Astrocyte of the cerebellum (primary cell): ENCODE results near the gene PVR.

ENCODE experiments used
- DNase-seq: peaks from one replicate; pipeline ENCODE4 v3.0.0-alpha.2; 2011; ENCODE audit warnings: low read depth
- H3K4me3 ChIP-seq: 2 replicates; pipeline ENCODE4 v1.5.1; 2011; ENCODE audit warnings: mild to moderate bottlenecking, low read depth, low read length, moderate library complexity
- in situ Hi-C: cut with HindIII; loops from 2 replicates; pipeline ENCODE4 v1.10.0; 2017; ENCODE audit warnings: low sequenced_read_pairs
- TF ChIP-seq, protein P1 (sequence below): IDR thresholded peaks from 2 replicates; pipeline ENCODE4 v1.5.1; 2012; ENCODE audit warnings: low read length, low read depth, moderate library complexity, mild to moderate bottlenecking; ENCODE audit errors: missing control alignments

The PVR gene

GRCh38 chr19:44644402-44645016, 799 bp downstream of the PVR start:
- TF ChIP-seq, protein P1, sequence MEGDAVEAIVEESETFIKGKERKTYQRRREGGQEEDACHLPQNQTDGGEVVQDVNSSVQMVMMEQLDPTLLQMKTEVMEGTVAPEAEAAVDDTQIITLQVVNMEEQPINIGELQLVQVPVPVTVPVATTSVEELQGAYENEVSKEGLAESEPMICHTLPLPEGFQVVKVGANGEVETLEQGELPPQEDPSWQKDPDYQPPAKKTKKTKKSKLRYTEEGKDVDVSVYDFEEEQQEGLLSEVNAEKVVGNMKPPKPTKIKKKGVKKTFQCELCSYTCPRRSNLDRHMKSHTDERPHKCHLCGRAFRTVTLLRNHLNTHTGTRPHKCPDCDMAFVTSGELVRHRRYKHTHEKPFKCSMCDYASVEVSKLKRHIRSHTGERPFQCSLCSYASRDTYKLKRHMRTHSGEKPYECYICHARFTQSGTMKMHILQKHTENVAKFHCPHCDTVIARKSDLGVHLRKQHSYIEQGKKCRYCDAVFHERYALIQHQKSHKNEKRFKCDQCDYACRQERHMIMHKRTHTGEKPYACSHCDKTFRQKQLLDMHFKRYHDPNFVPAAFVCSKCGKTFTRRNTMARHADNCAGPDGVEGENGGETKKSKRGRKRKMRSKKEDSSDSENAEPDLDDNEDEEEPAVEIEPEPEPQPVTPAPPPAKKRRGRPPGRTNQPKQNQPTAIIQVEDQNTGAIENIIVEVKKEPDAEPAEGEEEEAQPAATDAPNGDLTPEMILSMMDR = no peak
- H3K4me3 ChIP-seq = peak overlapping the region; percentile 83
- no peak for DNase-seq
- in situ Hi-C loops = no loop called here

- DNase-seq = no peak
- TF ChIP-seq, protein P1 = no peak
- in situ Hi-C loops = no loop called here
- H3K4me3 ChIP-seq = peak overlapping the region; percentile 20
Measured at GRCh38 chr19:44645407-44646048, 1.8 kb downstream of the PVR start.

- TF ChIP-seq, protein P1 = no peak
- DNase-seq = no peak
- in situ Hi-C loops = no loop called here
- no peak overlapping the region for H3K4me3 ChIP-seq
Measured at GRCh38 chr19:44646049-44646416, 2.3 kb downstream of the PVR start.

DNA sequence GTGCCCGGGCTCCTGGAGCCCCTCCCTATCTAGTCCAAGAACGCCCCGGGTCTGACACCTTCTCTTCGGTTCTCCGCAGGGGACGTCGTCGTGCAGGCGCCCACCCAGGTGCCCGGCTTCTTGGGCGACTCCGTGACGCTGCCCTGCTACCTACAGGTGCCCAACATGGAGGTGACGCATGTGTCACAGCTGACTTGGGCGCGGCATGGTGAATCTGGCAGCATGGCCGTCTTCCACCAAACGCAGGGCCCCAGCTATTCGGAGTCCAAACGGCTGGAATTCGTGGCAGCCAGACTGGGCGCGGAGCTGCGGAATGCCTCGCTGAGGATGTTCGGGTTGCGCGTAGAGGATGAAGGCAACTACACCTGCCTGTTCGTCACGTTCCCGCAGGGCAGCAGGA, 3.4 kb downstream of the PVR start:
- in situ Hi-C loops = no loop called here

GRCh38 chr19:44648631-44649251, 5.0 kb downstream of the PVR start:
- TF ChIP-seq, protein P1 = no peak
- in situ Hi-C loops = no loop called here
- H3K4me3 ChIP-seq = no peak overlapping the region
- no peak for DNase-seq

More for the DNA sequence above, 3.4 kb downstream of the PVR start:
- DNase-seq = no peak
- TF ChIP-seq, protein P1 = no peak
- no peak overlapping the region for H3K4me3 ChIP-seq

GRCh38 chr19:44649578-44650145, 6.0 kb downstream of the PVR start:
- TF ChIP-seq, protein P1 = no peak
- in situ Hi-C loops = no loop called here
- no peak overlapping the region for H3K4me3 ChIP-seq
- no peak for DNase-seq
